ENCODE data around the gene NAPG. TPM values are rescaled to one million over a fixed set of nuclear protein-coding genes. Genes with fewer than 3 reads are reported as not detected.

The NAPG gene
- total and polyA plus RNA-seq, 4 experiments from 2014 or later: 14.6 to 29.2 (median 22.1) TPM

GRCh38 chr18:10482985-10483949, 42.6 kb upstream of the NAPG start:
- Mint-ChIP-seq H3K27ac (no peak overlapping the region), H3K27me3 (peaks cover 6 to 9% of the 10 kb centered on the region in 2 donors), H3K9me3 (no peaks in the 10 kb centered on the region), H3K4me3 (no peak overlapping the region), H3K4me1 (no peaks in the 10 kb centered on the region), H3K36me3 (no peaks in the 10 kb centered on the region)
- Histone ChIP-seq H3K9me3 (ENCODE audit: control insufficient read depth in 1 of 2, low read length in 2 of 2) (no peaks in the 10 kb centered on the region), H3K4me3 (ENCODE audit: low read length in 2 of 2) (no peak overlapping the region), H3K36me3 (ENCODE audit: insufficient read depth, low read length) (no peaks in the 10 kb centered on the region), H3K4me1 (ENCODE audit: insufficient read depth, low read length) (no peaks in the 10 kb centered on the region), H3K27ac (ENCODE audit: low read depth, low read length) (no peak overlapping the region), H3K27me3 (ENCODE audit: insufficient read depth, low read length) (no peaks in the 10 kb centered on the region)
- ChIA-PET POLR2A (ENCODE audit: partially characterized antibody) (no interaction called here), CTCF (ENCODE audit: partially characterized antibody) (no interaction called here)
- intact Hi-C loops (cut with micrococcal nuclease): no loop called here
- DNase-seq: no peak

GRCh38 chr18:10485475-10485874, 40.4 kb upstream of the NAPG start:
- Histone ChIP-seq H3K27me3 (ENCODE audit: insufficient read depth, low read length) (no peaks in the 10 kb centered on the region), H3K9me3 (ENCODE audit: control insufficient read depth in 1 of 2, low read length in 2 of 2) (no peaks in the 10 kb centered on the region), H3K36me3 (ENCODE audit: insufficient read depth, low read length) (no peaks in the 10 kb centered on the region), H3K4me1 (ENCODE audit: insufficient read depth, low read length) (no peaks in the 10 kb centered on the region), H3K27ac (ENCODE audit: low read depth, low read length) (no peak overlapping the region), H3K4me3 (ENCODE audit: low read length in 2 of 2) (no peak overlapping the region)
- H3K4me1 Mint-ChIP-seq: peaks cover 3 to 5% (median 4%) of the 10 kb centered on the region in 4 donors
- DNase-seq: no peak
- no peak overlapping the region for H3K27ac Mint-ChIP-seq
- POLR2A ChIA-PET (ENCODE audit: partially characterized antibody): no interaction called here
- peaks cover 1 to 7% of the 10 kb centered on the region in 2 donors for H3K27me3 Mint-ChIP-seq
- intact Hi-C loops (cut with micrococcal nuclease): no loop called here
- H3K4me3 Mint-ChIP-seq: no peak overlapping the region
- no peaks in the 10 kb centered on the region for H3K36me3 Mint-ChIP-seq
- H3K9me3 Mint-ChIP-seq: no peaks in the 10 kb centered on the region
- CTCF ChIA-PET (ENCODE audit: partially characterized antibody): no interaction called here

DNA sequence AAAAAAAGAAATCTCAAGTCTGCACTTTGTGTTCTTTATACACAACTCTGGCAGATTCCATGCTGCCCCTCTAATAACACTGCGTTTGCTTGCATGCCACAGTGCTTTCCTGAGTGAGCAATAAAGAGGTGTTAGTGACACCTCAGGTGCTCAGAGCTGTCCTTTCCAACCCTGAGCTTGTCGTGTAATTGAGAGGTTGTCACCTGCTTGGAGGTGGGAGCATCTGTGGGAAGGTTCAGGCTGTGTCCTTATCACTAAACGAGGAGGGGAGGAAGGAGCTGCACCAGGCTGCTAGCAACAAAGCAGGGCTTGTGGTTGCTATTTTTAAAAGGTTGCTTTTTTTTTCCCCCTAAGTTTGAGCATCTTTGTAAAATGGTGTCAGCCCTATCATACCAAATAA, 39.5 kb upstream of the NAPG start:
- Histone ChIP-seq H3K4me1 (ENCODE audit: insufficient read depth, low read length) (no peaks in the 10 kb centered on the region), H3K27ac (ENCODE audit: low read depth, low read length) (no peak overlapping the region), H3K4me3 (ENCODE audit: low read length in 2 of 2) (no peak overlapping the region), H3K36me3 (ENCODE audit: insufficient read depth, low read length) (no peaks in the 10 kb centered on the region), H3K27me3 (ENCODE audit: insufficient read depth, low read length) (no peaks in the 10 kb centered on the region), H3K9me3 (ENCODE audit: control insufficient read depth in 1 of 2, low read length in 2 of 2) (no peaks in the 10 kb centered on the region)
- intact Hi-C loops (cut with micrococcal nuclease): no loop called here
- no peak overlapping the region for H3K27ac Mint-ChIP-seq
- H3K4me1 Mint-ChIP-seq: peaks cover 8 to 11% (median 10%) of the 10 kb centered on the region in 4 donors
- H3K9me3 Mint-ChIP-seq: no peaks in the 10 kb centered on the region
- H3K4me3 Mint-ChIP-seq: no peak overlapping the region
- H3K36me3 Mint-ChIP-seq: no peaks in the 10 kb centered on the region
- CTCF ChIA-PET (ENCODE audit: partially characterized antibody): no interaction called here
- POLR2A ChIA-PET (ENCODE audit: partially characterized antibody): no interaction called here
- H3K27me3 Mint-ChIP-seq: peaks cover 0 to 5% of the 10 kb centered on the region in 2 donors
- no peak for DNase-seq

DNA sequence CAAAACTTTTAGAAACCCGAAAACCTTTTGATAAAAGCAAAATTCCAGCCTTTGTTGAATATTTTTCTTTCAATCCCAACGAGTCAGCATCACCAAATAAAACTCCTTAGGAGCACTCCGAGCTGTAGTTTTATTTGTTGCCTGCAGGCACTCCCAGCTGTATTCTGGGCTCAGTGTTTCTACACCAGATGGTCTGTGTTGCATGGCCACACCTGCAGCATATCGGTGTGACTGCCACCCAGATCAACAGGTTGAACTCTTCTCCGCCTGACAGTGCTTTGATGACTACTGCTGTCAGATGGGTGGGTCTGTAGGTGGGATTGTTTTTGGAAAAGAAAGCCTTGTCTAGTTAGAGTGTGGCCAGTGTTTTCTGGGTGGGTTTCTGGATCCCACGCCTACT, 38.7 kb upstream of the NAPG start:
- CTCF ChIA-PET (ENCODE audit: partially characterized antibody): no interaction called here
- no peaks in the 10 kb centered on the region for H3K27me3 ChIP-seq (ENCODE audit: insufficient read depth, low read length)
- DNase-seq: no peak
- H3K36me3 ChIP-seq (ENCODE audit: insufficient read depth, low read length): no peaks in the 10 kb centered on the region
- H3K4me3 ChIP-seq (ENCODE audit: low read length in 2 of 2): no peak overlapping the region
- Mint-ChIP-seq H3K36me3 (no peaks in the 10 kb centered on the region), H3K4me1 (peaks cover 8 to 11% (median 10%) of the 10 kb centered on the region in 4 donors), H3K9me3 (no peaks in the 10 kb centered on the region), H3K27ac (no peak overlapping the region), H3K27me3 (peaks cover 0 to 4% of the 10 kb centered on the region in 2 donors), H3K4me3 (no peak overlapping the region)
- no peaks in the 10 kb centered on the region for H3K9me3 ChIP-seq (ENCODE audit: control insufficient read depth in 1 of 2, low read length in 2 of 2)
- intact Hi-C loops (cut with micrococcal nuclease): no loop called here
- no peak overlapping the region for H3K27ac ChIP-seq (ENCODE audit: low read depth, low read length)
- no peaks in the 10 kb centered on the region for H3K4me1 ChIP-seq (ENCODE audit: insufficient read depth, low read length)
- POLR2A ChIA-PET (ENCODE audit: partially characterized antibody): no interaction called here

DNA sequence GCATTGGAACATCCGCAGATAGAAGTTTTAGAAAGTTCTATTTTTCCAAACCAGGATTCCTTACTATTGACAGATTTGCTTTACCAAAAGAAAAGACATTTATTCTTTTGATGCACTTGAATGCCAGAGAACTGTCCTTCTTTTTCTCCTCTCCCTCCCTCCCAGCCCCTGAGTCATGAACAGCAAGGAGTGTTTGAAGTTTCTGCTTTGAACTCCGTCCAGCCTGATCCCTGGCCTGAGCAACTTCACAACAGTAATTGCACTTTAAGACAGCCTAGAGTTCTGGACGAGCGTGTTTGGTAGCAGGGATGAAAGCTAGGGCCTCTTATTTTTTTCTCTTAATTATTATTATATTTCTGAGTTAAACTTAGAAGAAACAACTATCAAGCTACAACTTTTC, 37.8 kb upstream of the NAPG start:
- DNase-seq: no peak
- no peak overlapping the region for H3K27ac ChIP-seq (ENCODE audit: low read depth, low read length)
- no peak overlapping the region for H3K4me3 Mint-ChIP-seq
- no peaks in the 10 kb centered on the region for H3K36me3 ChIP-seq (ENCODE audit: insufficient read depth, low read length)
- H3K27me3 Mint-ChIP-seq: peaks cover 0 to 4% of the 10 kb centered on the region in 2 donors
- peaks cover 8 to 11% (median 10%) of the 10 kb centered on the region in 4 donors for H3K4me1 Mint-ChIP-seq
- no peaks in the 10 kb centered on the region for H3K27me3 ChIP-seq (ENCODE audit: insufficient read depth, low read length)
- intact Hi-C loops (cut with micrococcal nuclease): no loop called here
- H3K27ac Mint-ChIP-seq: no peak overlapping the region
- POLR2A ChIA-PET (ENCODE audit: partially characterized antibody): no interaction called here
- H3K36me3 Mint-ChIP-seq: no peaks in the 10 kb centered on the region
- H3K4me1 ChIP-seq (ENCODE audit: insufficient read depth, low read length): no peaks in the 10 kb centered on the region
- H3K9me3 Mint-ChIP-seq: no peaks in the 10 kb centered on the region
- no peaks in the 10 kb centered on the region for H3K9me3 ChIP-seq (ENCODE audit: control insufficient read depth in 1 of 2, low read length in 2 of 2)
- CTCF ChIA-PET (ENCODE audit: partially characterized antibody): no interaction called here
- H3K4me3 ChIP-seq (ENCODE audit: low read length in 2 of 2): no peak overlapping the region

GRCh38 chr18:10490401-10491165, 35.2 kb upstream of the NAPG start:
- no peaks in the 10 kb centered on the region for H3K4me1 ChIP-seq (ENCODE audit: insufficient read depth, low read length)
- Mint-ChIP-seq H3K9me3 (no peaks in the 10 kb centered on the region), H3K27ac (peak overlapping the region in 6 of 7 donors; percentile 2 to 77 (median 50)), H3K36me3 (no peaks in the 10 kb centered on the region), H3K4me1 (peaks cover 8 to 11% (median 10%) of the 10 kb centered on the region in 4 donors), H3K27me3 (peaks cover 2 to 3% of the 10 kb centered on the region in 2 donors), H3K4me3 (peak overlapping the region in 1 of 8 donors; percentile 33)
- peak; percentile 41 to 65 (median 49) for DNase-seq
- intact Hi-C loops (cut with micrococcal nuclease): no loop called here
- CTCF ChIA-PET (ENCODE audit: partially characterized antibody): interaction anchor here (0.8 to 1.2 kb wide), 5 partner anchors 9 to 578 kb away, joined by 3 to 4 read pairs (median 3); no protein-coding TSS in a partner anchor
- no peak overlapping the region for H3K4me3 ChIP-seq (ENCODE audit: low read length in 2 of 2)
- POLR2A ChIA-PET (ENCODE audit: partially characterized antibody): no interaction called here
- H3K27me3 ChIP-seq (ENCODE audit: insufficient read depth, low read length): no peaks in the 10 kb centered on the region
- H3K9me3 ChIP-seq (ENCODE audit: control insufficient read depth in 1 of 2, low read length in 2 of 2): no peaks in the 10 kb centered on the region
- H3K36me3 ChIP-seq (ENCODE audit: insufficient read depth, low read length): no peaks in the 10 kb centered on the region
- no peak overlapping the region for H3K27ac ChIP-seq (ENCODE audit: low read depth, low read length)

DNA sequence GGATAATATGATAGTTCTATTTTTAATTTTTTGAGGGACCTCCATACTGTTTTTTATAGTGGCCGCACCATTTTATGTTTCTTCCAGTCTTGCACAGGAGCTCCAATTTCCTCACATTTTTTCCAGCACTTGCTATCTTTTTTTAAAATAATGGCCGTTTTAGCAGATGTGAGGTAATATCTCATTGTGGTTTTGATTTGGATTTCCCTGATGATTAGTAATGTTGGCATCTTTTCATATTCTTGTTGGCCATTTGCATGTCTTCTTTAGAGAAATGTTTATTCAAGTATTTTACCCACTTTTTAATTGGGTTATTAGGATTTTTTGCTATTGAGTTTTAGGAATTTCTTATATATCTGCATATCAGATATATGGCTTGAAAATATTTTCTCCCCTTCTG, 29.9 kb upstream of the NAPG start:
- Mint-ChIP-seq H3K27ac (no peak overlapping the region), H3K4me3 (no peak overlapping the region), H3K36me3 (no peaks in the 10 kb centered on the region), H3K4me1 (peaks cover 2 to 3% (median 2%) of the 10 kb centered on the region in 4 donors), H3K27me3 (peaks cover 4 to 6% of the 10 kb centered on the region in 2 donors), H3K9me3 (peaks cover 0 to 4% (median 0%) of the 10 kb centered on the region in 8 donors)
- Histone ChIP-seq H3K9me3 (ENCODE audit: control insufficient read depth in 1 of 2, low read length in 2 of 2) (no peaks in the 10 kb centered on the region), H3K27ac (ENCODE audit: low read depth, low read length) (no peak overlapping the region), H3K4me1 (ENCODE audit: insufficient read depth, low read length) (no peaks in the 10 kb centered on the region), H3K36me3 (ENCODE audit: insufficient read depth, low read length) (no peaks in the 10 kb centered on the region), H3K4me3 (ENCODE audit: low read length in 2 of 2) (no peak overlapping the region), H3K27me3 (ENCODE audit: insufficient read depth, low read length) (no peaks in the 10 kb centered on the region)
- DNase-seq: no peak
- intact Hi-C loops (cut with micrococcal nuclease): no loop called here
- CTCF ChIA-PET (ENCODE audit: partially characterized antibody): no interaction called here
- POLR2A ChIA-PET (ENCODE audit: partially characterized antibody): no interaction called here
